HG03108 (cell line): Measurements from ENCODE around the gene ZGRF1.
A peak's percentile ranks its signal among the peaks of the same experiment; 100 is the strongest.
"Not testable (repeated sequence)": the region's sequence is repeated elsewhere in the genome, so short reads cannot be mapped to it uniquely, and the experiment has no call there.

Experiments
- ATAC-seq: cut with Tn5 transposase; IDR thresholded peaks from one replicate; pipeline ENCODE4 v1.9.1; 2021; ENCODE audit warnings: moderate library complexity; ENCODE audit not compliant: unreplicated experiment

The ZGRF1 gene

GRCh38 chr4:112560084-112560483 is 76.6 kb downstream of the ZGRF1 start:
- no peak for ATAC-seq

- ATAC-seq, result no peak
Observed at GRCh38 chr4:112559053-112559452, 77.7 kb downstream of the ZGRF1 start.

- ATAC-seq, result no peak
Observed at GRCh38 chr4:112557676-112558411, 78.9 kb downstream of the ZGRF1 start.

GRCh38 chr4:112554271-112554670 is 82.4 kb downstream of the ZGRF1 start:
- ATAC-seq, result not testable (repeated sequence)

- no peak for ATAC-seq
Observed at GRCh38 chr4:112552668-112553067, 84.0 kb downstream of the ZGRF1 start.

GRCh38 chr4:112550728-112551127 is 86.0 kb downstream of the ZGRF1 start:
- no peak for ATAC-seq

- no peak for ATAC-seq
Observed at GRCh38 chr4:112546476-112546875, 90.2 kb downstream of the ZGRF1 start.

GRCh38 chr4:112545346-112545745 is 91.4 kb downstream of the ZGRF1 start:
- ATAC-seq, result no peak

- ATAC-seq, result no peak
Observed at GRCh38 chr4:112540695-112541094, 96.0 kb downstream of the ZGRF1 start.

GRCh38 chr4:112536123-112536522 is 100.6 kb downstream of the ZGRF1 start:
- no peak for ATAC-seq

- no peak for ATAC-seq
Observed at GRCh38 chr4:112532267-112532666, 104.4 kb downstream of the ZGRF1 start.

GRCh38 chr4:112531146-112531545 is 105.6 kb downstream of the ZGRF1 start:
- ATAC-seq, result no peak

- ATAC-seq, result no peak
Observed at GRCh38 chr4:112526061-112526460, 110.6 kb downstream of the ZGRF1 start.

GRCh38 chr4:112523764-112524505 is 112.8 kb downstream of the ZGRF1 start:
- peak; percentile 81 for ATAC-seq

- peak; percentile 36 for ATAC-seq
Observed at GRCh38 chr4:112523008-112523721, 113.5 kb downstream of the ZGRF1 start.

- ATAC-seq, result not testable (repeated sequence)
Observed at GRCh38 chr4:112522431-112522830, 114.3 kb downstream of the ZGRF1 start.

- ATAC-seq, result no peak
Observed at GRCh38 chr4:112521123-112522023, 115.3 kb downstream of the ZGRF1 start.

- no peak for ATAC-seq
Observed at GRCh38 chr4:112520598-112521122, 116.0 kb downstream of the ZGRF1 start.

GRCh38 chr4:112519689-112520597 is 116.8 kb downstream of the ZGRF1 start:
- ATAC-seq, result no peak
